ENCODE data around the gene UXS1.

GRCh38 chr2:106065983-106066820, 127.9 kb downstream of the UXS1 start:
- TF ChIP-seq CTCF (IDR thresholded peaks at IDR 0.05; ENCODE audit: borderline replicate concordance, extremely low read depth, low read length, poor library complexity, severe bottlenecking): no peak
- no peak for TF ChIP-seq EZH2 (IDR thresholded peaks at IDR 0.05; ENCODE audit: borderline replicate concordance, low read depth, low read length, severe bottlenecking)

All from DND-41 (cell line).